Left lung (tissue), 10 donors: ENCODE measurements around the gene NCKAP1. TPM values are rescaled to one million over a fixed set of nuclear protein-coding genes. Genes with fewer than 3 reads are reported as not detected.
A peak's percentile ranks its signal among the peaks of the same experiment; 100 is the strongest.

ENCODE experiments used
- ATAC-seq: fragments of 200-7000 bp; cut with Tn5 transposase; one replicate; pipeline ENCODE4 v1.9.1; 2020; ENCODE audit warnings: moderate library complexity
- DNase-seq, 4 donors: peaks; one replicate each; pipeline ENCODE4 v3.0.0-alpha.2; 2013 to 2020
- H3K27ac ChIP-seq, 2 donors: fragments of 200-600 bp; sonication (generic) in 1 of 2; one replicate each; pipeline versions ENCODE4 v1.5.0 to v1.8.0; 2020 to 2021
- H3K27me3 ChIP-seq, 2 donors: fragments of 200-600 bp; sonication (generic) in 1 of 2; one replicate each; pipeline versions ENCODE4 v1.5.0 to v1.8.0; 2020 to 2021
- H3K36me3 ChIP-seq, 2 donors: fragments of 200-600 bp; sonication (generic) in 1 of 2; one replicate each; pipeline versions ENCODE4 v1.5.0 to v1.8.0; 2020 to 2021
- H3K4me1 ChIP-seq, 2 donors: fragments of 200-600 bp; one replicate each; pipeline ENCODE4 v1.8.0; 2021
- H3K4me3 ChIP-seq, 2 donors: fragments of 200-600 bp; sonication (generic) in 1 of 2; one replicate each; pipeline versions ENCODE4 v1.5.0 to v1.8.0; 2020 to 2021; ENCODE audit warnings: mild to moderate bottlenecking in 1 of 2
- H3K9me3 ChIP-seq, 2 donors: fragments of 200-600 bp; sonication (generic) in 1 of 2; one replicate each; pipeline versions ENCODE4 v1.5.0 to v1.8.0; 2020 to 2021
- CTCF ChIP-seq, 2 donors: fragments of 200-600 bp; sonication (generic) in 1 of 2; IDR thresholded peaks; one replicate each; pipeline versions ENCODE4 v1.5.0 to v1.8.0; 2021; ENCODE audit warnings: antibody characterized with exemption in 2 of 2
- intact Hi-C, 2 donors: fragments of 100-400 bp; cut with DNase I; formaldehyde crosslinking; loops; one replicate each; pipeline versions ENCODE4 v1.11.2 to v1.14.2; 2022
- polyA plus RNA-seq, 6 donors: library from polyadenylated mRNA; unstranded; fragments of 120-200 nt; gene quantifications; one replicate each; pipeline ENCODE4 v1.2.1, GENCODE V29; 2013; ENCODE audit not compliant: insufficient read length in 6 of 6
- total RNA-seq, 2 donors: library from RNA; stranded (reverse); fragmentation: NEBNext Ultra II Directional; extraction: Animal tissue kit (Norgen Biotek cat#: 25700); gene quantifications; one replicate each; pipeline ENCODE4 v1.2.1, GENCODE V29; 2021
- donor health status: DM: no; HTN: yes; CAD: no.
- donor health status: DM: no; HTN: no; CAD: no.

NCKAP1 gene
- total and polyA plus RNA-seq, 8 donors = 98.3 to 128 (median 117) TPM

- no peaks in the 10 kb centered on the region for H3K36me3 ChIP-seq
Observed at GRCh38 chr2:182916417-182916816, 121.8 kb downstream of the NCKAP1 start.

GRCh38 chr2:182915369-182916326, 122.6 kb downstream of the NCKAP1 start:
- peak; percentile 44 for ATAC-seq
- intact Hi-C loops = no loop called here
- Histone ChIP-seq H3K27me3 (no peaks in the 10 kb centered on the region), H3K36me3 (no peaks in the 10 kb centered on the region), H3K4me1 (no peaks in the 10 kb centered on the region), H3K27ac (no peak overlapping the region), H3K4me3 (no peak overlapping the region), H3K9me3 (no peaks in the 10 kb centered on the region)
- no peak for TF ChIP-seq CTCF (IDR thresholded peaks at IDR 0.05)
- no peak for DNase-seq

More at GRCh38 chr2:182916417-182916816, 121.8 kb downstream of the NCKAP1 start:
- Histone ChIP-seq H3K4me1 (no peaks in the 10 kb centered on the region), H3K4me3 (no peak overlapping the region), H3K27me3 (no peaks in the 10 kb centered on the region), H3K9me3 (no peaks in the 10 kb centered on the region), H3K27ac (no peak overlapping the region)
- no peak for TF ChIP-seq CTCF (IDR thresholded peaks at IDR 0.05)
- intact Hi-C loops = no loop called here
- no peak for ATAC-seq
- DNase-seq = no peak

GRCh38 chr2:182914852-182915251, 123.4 kb downstream of the NCKAP1 start:
- H3K4me3 ChIP-seq = no peak overlapping the region
- peaks cover 0 to 6% of the 10 kb centered on the region in 2 donors for H3K36me3 ChIP-seq
- DNase-seq (no peak), ATAC-seq (no peak)
- no peak for TF ChIP-seq CTCF (IDR thresholded peaks at IDR 0.05)
- no peaks in the 10 kb centered on the region for H3K4me1 ChIP-seq
- no peaks in the 10 kb centered on the region for H3K9me3 ChIP-seq
- H3K27me3 ChIP-seq = no peaks in the 10 kb centered on the region
- intact Hi-C loops = no loop called here
- no peak overlapping the region for H3K27ac ChIP-seq

- no peak for DNase-seq
- intact Hi-C loops = no loop called here
- H3K27ac ChIP-seq = no peak overlapping the region
- no peak for TF ChIP-seq CTCF (IDR thresholded peaks at IDR 0.05)
- H3K36me3 ChIP-seq = peaks cover 0 to 8% of the 10 kb centered on the region in 2 donors
- H3K27me3 ChIP-seq = no peaks in the 10 kb centered on the region
- no peak for ATAC-seq
- no peak overlapping the region for H3K4me3 ChIP-seq
- no peaks in the 10 kb centered on the region for H3K9me3 ChIP-seq
- no peaks in the 10 kb centered on the region for H3K4me1 ChIP-seq
Observed at GRCh38 chr2:182913064-182913463, 125.2 kb downstream of the NCKAP1 start.

- Histone ChIP-seq H3K9me3 (no peaks in the 10 kb centered on the region), H3K27ac (no peak overlapping the region), H3K27me3 (no peaks in the 10 kb centered on the region), H3K4me3 (no peak overlapping the region), H3K36me3 (peaks cover 0 to 8% of the 10 kb centered on the region in 2 donors), H3K4me1 (no peaks in the 10 kb centered on the region)
- intact Hi-C loops = no loop called here
- ATAC-seq (no peak), DNase-seq (no peak)
- no peak for TF ChIP-seq CTCF (IDR thresholded peaks at IDR 0.05)
Observed at GRCh38 chr2:182912518-182912915, 125.7 kb downstream of the NCKAP1 start.
